Esophagus muscularis mucosa (tissue), 4 donors: ENCODE measurements around the gene MFRP. TPM values are rescaled to one million over a fixed set of nuclear protein-coding genes. Genes with fewer than 3 reads are reported as not detected.

Experiments used
- DNase-seq: peaks from one replicate; pipeline ENCODE4 v3.0.0-alpha.2; 2017; ENCODE audit errors: extremely low spot score
- H3K27ac ChIP-seq, 4 donors: fragments of 200-600 bp; sonication (generic); replicated peaks in 1 of 4; 1 replicate in 3 of 4; 2 replicates in 1 of 4; pipeline ENCODE4 v1.5.1; 2016 to 2019; ENCODE audit warnings: mild to moderate bottlenecking in 1 of 4
- H3K27me3 ChIP-seq, 4 donors: fragments of 200-600 bp; sonication (generic); one replicate each; pipeline versions ENCODE4 v1.5.1 to v1.6.0; 2016 to 2019
- H3K36me3 ChIP-seq, 4 donors: fragments of 200-600 bp; sonication (generic); one replicate each; pipeline ENCODE4 v1.5.1; 2016 to 2019
- H3K4me1 ChIP-seq, 4 donors: fragments of 200-600 bp; sonication (generic); one replicate each; pipeline ENCODE4 v1.5.1; 2016 to 2019
- H3K4me3 ChIP-seq, 4 donors: fragments of 200-600 bp; sonication (generic); 1 replicate in 2 of 4; 2 replicates in 2 of 4; pipeline ENCODE4 v1.5.1; 2016 to 2019; ENCODE audit warnings: mild to moderate bottlenecking in 4 of 4, moderate library complexity in 1 of 4
- H3K9me3 ChIP-seq, 4 donors: fragments of 200-600 bp; sonication (generic); 1 replicate in 3 of 4; 2 replicates in 1 of 4; pipeline ENCODE4 v1.5.1; 2016 to 2019
- CTCF ChIP-seq, 3 experiments: fragments of 200-600 bp in 2 of 3; fragments of 450-650 bp in 1 of 3; sonication (generic) in 2 of 3; IDR thresholded peaks; one replicate each; pipeline ENCODE4 v1.5.1; 2017 to 2019; ENCODE audit warnings: antibody characterized with exemption in 3 of 3, mild to moderate bottlenecking in 2 of 3, moderate library complexity in 1 of 3
- EP300 ChIP-seq: sonication (generic); formaldehyde crosslinking; IDR thresholded peaks from one replicate; pipeline ENCODE4 v1.6.1; 2017; ENCODE audit warnings: antibody characterized with exemption
- POLR2A ChIP-seq: fragments of 450-650 bp; IDR thresholded peaks from one replicate; pipeline ENCODE4 v1.6.1; 2017; ENCODE audit warnings: antibody characterized with exemption, moderate library complexity, mild to moderate bottlenecking, low read depth
- POLR2AphosphoS5 ChIP-seq, 2 donors: sonication (generic); formaldehyde crosslinking; IDR thresholded peaks; one replicate each; pipeline ENCODE4 v1.6.1; 2017; ENCODE audit warnings: antibody characterized with exemption in 2 of 2
- WGBS: methylation state at CpG from one replicate; pipeline ENCODE4 v1.1.5; 2018; 5-methylcytosine and 5-hydroxymethylcytosine counted together
- intact Hi-C: fragments of 100-400 bp; cut with DNase I; formaldehyde crosslinking; loops from one replicate; pipeline ENCODE4 v1.15.1; 2023
- total RNA-seq, 4 donors: library from RNA; depleted of rRNA; stranded (reverse); fragments of >200 nt; gene quantifications; one replicate each; pipeline versions ENCODE4 v1.1.0 to v1.2.1, GENCODE V29; 2016

MFRP gene
- total RNA-seq, 4 donors from 2014 or later, result 0.11 TPM; not detected in 3

DNA sequence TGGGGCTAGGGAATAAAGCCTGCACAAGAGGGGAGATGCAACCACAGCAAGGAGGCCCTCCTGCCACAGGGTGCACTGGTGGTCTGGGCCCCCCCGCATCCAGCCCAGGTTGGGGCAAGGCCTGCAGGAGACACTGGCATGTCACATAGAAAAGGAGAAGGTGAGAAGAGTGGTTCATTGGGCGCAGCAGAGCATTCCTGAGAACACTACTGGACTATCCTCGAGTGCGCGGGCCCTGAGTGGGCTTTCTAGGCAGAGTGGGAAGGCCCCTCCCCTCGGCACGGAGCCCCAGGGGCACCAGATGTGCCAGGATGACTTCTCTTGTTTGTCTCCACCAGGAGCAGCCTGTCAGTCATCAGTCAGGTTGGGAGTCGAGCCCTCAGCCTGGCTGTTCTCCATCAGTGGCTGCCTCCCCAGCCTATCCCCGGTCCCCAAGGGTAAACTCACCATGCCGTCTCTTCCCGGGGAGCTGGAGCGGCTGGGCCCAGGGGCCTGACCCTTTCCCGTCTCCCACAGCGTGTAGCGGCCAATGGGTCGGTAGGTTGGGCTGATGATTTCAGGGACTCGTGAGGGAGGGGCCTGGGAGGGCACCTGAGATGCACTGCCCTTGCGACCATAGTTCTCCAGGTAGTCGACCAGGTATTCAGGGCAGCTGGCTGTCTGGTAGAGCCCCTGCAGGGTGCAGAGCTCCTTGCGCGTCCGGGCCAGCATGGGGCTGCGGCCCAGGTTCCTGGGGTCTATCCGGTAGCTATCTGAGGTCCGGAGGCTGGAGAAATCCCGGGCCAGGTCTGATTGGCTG lies 26.0 kb upstream of the MFRP start:
- TF ChIP-seq POLR2A (no peak), CTCF (IDR thresholded peaks at IDR 0.05) (no peak), EP300 (no peak), POLR2AphosphoS5 (IDR thresholded peaks at IDR 0.05) (no peak)
- intact Hi-C loops, result no loop called here
- Histone ChIP-seq H3K9me3 (no peaks in the 10 kb centered on the region), H3K4me3 (no peak overlapping the region), H3K4me1 (peaks cover 89 to 100% (median 93%) of the 10 kb centered on the region in 4 donors), H3K27me3 (no peaks in the 10 kb centered on the region), H3K36me3 (peaks cover 0 to 4% (median 0%) of the 10 kb centered on the region in 4 donors), H3K27ac (peak overlapping the region; percentile 91 to 95 (median 94))
- 100% methylated on average over 2 of the region's 26 CpGs for WGBS
- no peak for DNase-seq

DNA sequence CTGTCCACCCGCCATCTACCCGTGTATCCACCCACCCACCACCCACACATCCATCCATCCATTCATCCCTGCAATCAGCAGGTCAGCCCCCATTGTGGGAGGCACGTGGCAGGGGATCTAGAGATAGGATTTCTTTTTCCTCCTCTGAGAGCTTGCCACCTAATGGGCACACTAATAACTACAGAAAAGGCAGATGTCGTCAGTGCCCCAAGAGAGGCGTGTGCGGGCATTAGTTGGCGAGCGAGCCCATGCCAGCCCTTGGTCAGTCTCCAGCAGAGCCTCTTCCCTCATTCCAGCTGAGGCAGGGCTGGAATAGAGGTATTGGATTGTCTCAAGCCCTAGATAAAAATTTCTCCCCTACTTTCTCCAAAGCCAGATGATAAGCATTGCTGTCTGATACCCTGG lies 25.3 kb upstream of the MFRP start:
- peak in 1 of 2 donors; percentile 53 for TF ChIP-seq POLR2AphosphoS5 (IDR thresholded peaks at IDR 0.05)
- TF ChIP-seq EP300, result no peak
- no peak for TF ChIP-seq POLR2A
- peak; percentile 27 to 50 (median 40) for TF ChIP-seq CTCF (IDR thresholded peaks at IDR 0.05)
- no peak for DNase-seq
- peaks cover 91 to 100% (median 96%) of the 10 kb centered on the region in 4 donors for H3K4me1 ChIP-seq
- H3K4me3 ChIP-seq, result no peak overlapping the region
- intact Hi-C loops, result no loop called here
- WGBS, result 62% methylated on average over 8 of the region's 8 CpGs
- no peaks in the 10 kb centered on the region for H3K9me3 ChIP-seq
- H3K36me3 ChIP-seq, result peaks cover 0 to 4% (median 0%) of the 10 kb centered on the region in 4 donors
- no peaks in the 10 kb centered on the region for H3K27me3 ChIP-seq
- peak overlapping the region; percentile 91 to 95 (median 94) for H3K27ac ChIP-seq

DNA sequence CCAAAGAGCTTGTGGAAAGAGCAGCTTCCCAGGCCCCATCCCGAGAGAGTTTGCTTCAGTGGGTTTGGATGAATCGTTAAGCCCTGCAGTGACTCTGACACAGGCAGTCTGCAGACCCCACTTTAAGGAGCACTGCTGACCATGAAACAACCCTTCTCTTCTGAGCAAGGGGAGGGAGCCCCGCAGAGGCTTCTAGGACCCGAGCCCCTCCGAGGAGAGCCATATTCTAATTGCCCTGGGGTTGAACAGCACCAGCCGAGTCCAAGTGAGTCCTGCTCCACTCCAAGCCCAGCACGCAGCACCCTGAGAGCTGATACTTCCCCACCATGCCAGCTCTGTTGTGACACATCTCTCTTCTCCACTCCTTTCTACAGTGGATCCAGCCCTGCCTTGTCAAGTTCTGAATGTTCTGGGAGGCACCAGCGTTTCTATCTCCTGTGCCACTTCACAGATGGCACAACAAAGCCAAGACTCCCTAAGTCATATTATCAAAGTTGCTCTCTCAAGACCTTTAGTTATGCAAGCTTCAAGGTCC lies 24.6 kb upstream of the MFRP start:
- Histone ChIP-seq H3K4me3 (no peak overlapping the region), H3K27me3 (no peaks in the 10 kb centered on the region), H3K36me3 (peaks cover 0 to 4% (median 0%) of the 10 kb centered on the region in 4 donors), H3K27ac (peak overlapping the region; percentile 91 to 95 (median 94)), H3K4me1 (peaks cover 91 to 100% (median 95%) of the 10 kb centered on the region in 4 donors), H3K9me3 (no peaks in the 10 kb centered on the region)
- intact Hi-C loops, result no loop called here
- DNase-seq, result no peak
- 79% methylated on average over 2 of the region's 8 CpGs for WGBS
- TF ChIP-seq CTCF (IDR thresholded peaks at IDR 0.05) (no peak), POLR2AphosphoS5 (IDR thresholded peaks at IDR 0.05) (no peak), POLR2A (no peak), EP300 (no peak)

GRCh38 chr11:119370486-119371046 lies 24.1 kb upstream of the MFRP start:
- peak overlapping the region; percentile 91 to 95 (median 94) for H3K27ac ChIP-seq
- no peak for DNase-seq
- WGBS, result 66% methylated on average over 8 of the region's 8 CpGs
- TF ChIP-seq EP300 (no peak), POLR2AphosphoS5 (IDR thresholded peaks at IDR 0.05) (peak; percentile 6)
- H3K9me3 ChIP-seq, result no peaks in the 10 kb centered on the region
- peaks cover 91 to 100% (median 95%) of the 10 kb centered on the region in 4 donors for H3K4me1 ChIP-seq
- no peaks in the 10 kb centered on the region for H3K27me3 ChIP-seq
- H3K4me3 ChIP-seq, result no peak overlapping the region
- H3K36me3 ChIP-seq, result peaks cover 0 to 4% (median 0%) of the 10 kb centered on the region in 4 donors
- intact Hi-C loops, result no loop called here
